ENCODE measurements around the gene TMOD3. TPM values are rescaled to one million over a fixed set of nuclear protein-coding genes. Genes with fewer than 3 reads are reported as not detected.
A peak's percentile ranks its signal among the peaks of the same experiment; 100 is the strongest.

Gene TMOD3
- total RNA-seq, 1 donor from 2014 or later: 30.9 TPM

GRCh38 chr15:51793521-51794305, 35.7 kb upstream of the TMOD3 start:
- H3K27ac ChIP-seq (replicated peaks): peak overlapping the region; percentile 47
- no peak overlapping the region for H3K4me3 ChIP-seq
- no peaks in the 10 kb centered on the region for H3K36me3 ChIP-seq
- DNase-seq: peak; percentile 44
- TF ChIP-seq, protein P1, sequence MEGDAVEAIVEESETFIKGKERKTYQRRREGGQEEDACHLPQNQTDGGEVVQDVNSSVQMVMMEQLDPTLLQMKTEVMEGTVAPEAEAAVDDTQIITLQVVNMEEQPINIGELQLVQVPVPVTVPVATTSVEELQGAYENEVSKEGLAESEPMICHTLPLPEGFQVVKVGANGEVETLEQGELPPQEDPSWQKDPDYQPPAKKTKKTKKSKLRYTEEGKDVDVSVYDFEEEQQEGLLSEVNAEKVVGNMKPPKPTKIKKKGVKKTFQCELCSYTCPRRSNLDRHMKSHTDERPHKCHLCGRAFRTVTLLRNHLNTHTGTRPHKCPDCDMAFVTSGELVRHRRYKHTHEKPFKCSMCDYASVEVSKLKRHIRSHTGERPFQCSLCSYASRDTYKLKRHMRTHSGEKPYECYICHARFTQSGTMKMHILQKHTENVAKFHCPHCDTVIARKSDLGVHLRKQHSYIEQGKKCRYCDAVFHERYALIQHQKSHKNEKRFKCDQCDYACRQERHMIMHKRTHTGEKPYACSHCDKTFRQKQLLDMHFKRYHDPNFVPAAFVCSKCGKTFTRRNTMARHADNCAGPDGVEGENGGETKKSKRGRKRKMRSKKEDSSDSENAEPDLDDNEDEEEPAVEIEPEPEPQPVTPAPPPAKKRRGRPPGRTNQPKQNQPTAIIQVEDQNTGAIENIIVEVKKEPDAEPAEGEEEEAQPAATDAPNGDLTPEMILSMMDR (IDR thresholded peaks at IDR 0.05; ENCODE audit: borderline replicate concordance): no peak
- H3K27me3 ChIP-seq (ENCODE audit: low read depth): no peaks in the 10 kb centered on the region
- intact Hi-C loops (cut with micrococcal nuclease): no loop called here
- H3K4me1 ChIP-seq: peaks cover 19% of the 10 kb centered on the region
- peaks cover 3% of the 10 kb centered on the region for H3K9me3 ChIP-seq (replicated peaks)

GRCh38 chr15:51796847-51797401, 32.5 kb upstream of the TMOD3 start:
- peaks cover 3% of the 10 kb centered on the region for H3K9me3 ChIP-seq (replicated peaks)
- H3K4me3 ChIP-seq: no peak overlapping the region
- no peaks in the 10 kb centered on the region for H3K27me3 ChIP-seq (ENCODE audit: low read depth)
- DNase-seq: no peak
- no peak overlapping the region for H3K27ac ChIP-seq (replicated peaks)
- TF ChIP-seq, protein P1 (IDR thresholded peaks at IDR 0.05; ENCODE audit: borderline replicate concordance): no peak
- intact Hi-C loops (cut with micrococcal nuclease): no loop called here
- H3K4me1 ChIP-seq: peaks cover 19% of the 10 kb centered on the region
- H3K36me3 ChIP-seq: no peaks in the 10 kb centered on the region

- Histone ChIP-seq H3K36me3 (peaks cover 3% of the 10 kb centered on the region), H3K27me3 (ENCODE audit: low read depth) (no peaks in the 10 kb centered on the region), H3K4me3 (no peak overlapping the region), H3K27ac (replicated peaks) (no peak overlapping the region), H3K4me1 (peaks cover 12% of the 10 kb centered on the region), H3K9me3 (replicated peaks) (no peaks in the 10 kb centered on the region)
- DNase-seq: no peak
- TF ChIP-seq, protein P1 (IDR thresholded peaks at IDR 0.05; ENCODE audit: borderline replicate concordance): no peak
- intact Hi-C loops (cut with micrococcal nuclease): no loop called here
Observed at GRCh38 chr15:51798281-51798680, 31.2 kb upstream of the TMOD3 start.

DNA sequence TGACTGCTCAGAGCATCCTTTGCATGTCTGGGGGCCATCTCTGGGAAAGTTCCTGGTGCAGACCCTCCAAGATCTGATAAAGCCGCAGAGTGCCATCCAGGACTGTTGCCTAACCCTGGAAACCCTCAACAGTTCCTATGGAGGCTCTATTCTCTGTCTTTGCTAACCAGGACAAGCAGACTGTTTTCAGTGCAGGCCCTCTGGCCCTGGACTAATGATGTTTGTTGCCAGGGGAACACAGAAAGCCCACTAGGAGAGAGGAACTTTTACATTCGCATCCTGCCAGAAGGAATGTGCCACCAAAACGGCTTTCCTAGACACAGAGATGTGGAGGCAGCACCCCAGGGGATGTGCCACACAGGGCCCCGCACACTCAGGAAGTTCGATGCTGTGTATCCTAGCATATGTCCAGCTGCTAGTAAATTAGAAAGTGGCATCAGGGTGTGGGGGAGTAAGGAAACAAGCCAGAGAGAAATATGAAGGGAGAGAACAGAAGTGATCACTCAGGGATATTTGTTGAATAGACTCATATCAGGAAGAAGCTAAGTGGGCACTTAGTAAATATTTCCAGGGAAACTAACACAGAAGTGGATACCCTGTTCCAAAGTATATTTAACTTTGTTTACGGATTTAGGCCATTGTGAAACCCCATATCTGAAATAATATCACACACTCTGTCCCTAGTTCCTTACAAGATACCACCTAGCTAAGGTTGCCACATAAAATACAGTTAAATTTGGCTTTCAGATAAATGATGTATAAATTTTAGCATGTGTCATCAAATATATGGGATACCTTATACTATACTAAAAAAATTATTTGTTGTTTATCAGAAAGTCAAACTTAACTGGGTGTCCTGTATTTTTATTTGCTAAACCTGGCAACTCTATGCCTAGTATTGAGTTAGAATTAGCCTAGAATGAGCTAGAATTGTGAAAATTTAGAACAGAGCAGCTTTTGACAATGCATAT, 29.9 kb upstream of the TMOD3 start:
- Histone ChIP-seq H3K9me3 (replicated peaks) (no peaks in the 10 kb centered on the region), H3K4me1 (peaks cover under 1% of the 10 kb centered on the region), H3K27ac (replicated peaks) (no peak overlapping the region), H3K36me3 (peaks cover 6% of the 10 kb centered on the region), H3K27me3 (ENCODE audit: low read depth) (no peaks in the 10 kb centered on the region), H3K4me3 (no peak overlapping the region)
- TF ChIP-seq, protein P1 (IDR thresholded peaks at IDR 0.05; ENCODE audit: borderline replicate concordance): no peak
- intact Hi-C loops (cut with micrococcal nuclease): no loop called here
- no peak for DNase-seq

DNA sequence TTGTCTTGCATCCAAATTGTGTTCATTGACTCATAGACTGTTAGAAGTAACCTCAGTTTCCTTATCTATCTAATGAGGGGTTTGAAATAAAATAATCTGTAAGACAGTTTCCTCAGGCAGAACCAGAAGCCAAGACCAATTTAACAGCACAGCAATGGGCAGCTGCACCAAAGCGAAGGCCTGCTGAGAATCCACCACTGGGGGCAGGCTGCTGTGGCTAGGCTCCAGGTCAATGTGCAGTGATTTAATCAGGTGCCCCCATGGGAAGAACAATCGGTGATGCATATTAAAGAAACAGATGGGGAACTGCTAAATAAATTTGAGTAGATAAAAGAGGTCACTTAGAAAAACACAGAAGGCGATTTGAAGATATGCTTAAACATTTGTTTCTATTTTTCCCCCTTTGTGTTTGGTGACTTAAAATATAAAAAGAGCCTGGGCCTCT, 28.0 kb upstream of the TMOD3 start:
- H3K36me3 ChIP-seq: peaks cover 10% of the 10 kb centered on the region
- TF ChIP-seq, protein P1 (IDR thresholded peaks at IDR 0.05; ENCODE audit: borderline replicate concordance): peak; percentile 75
- H3K9me3 ChIP-seq (replicated peaks): no peaks in the 10 kb centered on the region
- H3K4me3 ChIP-seq: no peak overlapping the region
- H3K27ac ChIP-seq (replicated peaks): no peak overlapping the region
- DNase-seq: peak; percentile 38
- H3K27me3 ChIP-seq (ENCODE audit: low read depth): no peaks in the 10 kb centered on the region
- no peaks in the 10 kb centered on the region for H3K4me1 ChIP-seq
- intact Hi-C loops (cut with micrococcal nuclease): no loop called here
